GM23338 (cell line): ENCODE results near the gene BAG2. TPM values are rescaled to one million over a fixed set of nuclear protein-coding genes. Genes with fewer than 3 reads are reported as not detected.

ENCODE experiments used
- EZH2 ChIP-seq: fragments of 200-600 bp; sonication (generic); IDR thresholded peaks from one replicate; pipeline ENCODE4 v1.8.0; 2017; ENCODE audit warnings: antibody characterized with exemption, mild to moderate bottlenecking, low read depth; ENCODE audit not compliant: unreplicated experiment
- JUNB ChIP-seq: IDR thresholded peaks from one replicate; pipeline ENCODE4 v1.6.1; 2016; ENCODE audit warnings: antibody characterized with exemption; ENCODE audit not compliant: unreplicated experiment
- POLR2AphosphoS5 ChIP-seq: IDR thresholded peaks from 2 replicates; pipeline ENCODE4 v1.6.1; 2016; ENCODE audit warnings: antibody characterized with exemption, low read depth
- REST ChIP-seq: IDR thresholded peaks from one replicate; pipeline ENCODE4 v1.6.1; 2018; ENCODE audit warnings: antibody characterized with exemption; ENCODE audit not compliant: unreplicated experiment
- STAT1 ChIP-seq: IDR thresholded peaks from one replicate; pipeline ENCODE4 v1.6.1; 2016; ENCODE audit warnings: antibody characterized with exemption; ENCODE audit not compliant: unreplicated experiment
- ZNF114 ChIP-seq: fragments of 250-450 bp; sonication (Bioruptor Pico); IDR thresholded peaks from 2 replicates; pipeline ENCODE4 v1.5.0; 2020; ENCODE audit warnings: mild to moderate bottlenecking, moderate library complexity
- ZNF331 ChIP-seq: fragments of 250-450 bp; sonication (Bioruptor Pico); IDR thresholded peaks from 2 replicates; pipeline ENCODE4 v1.5.0; 2020; ENCODE audit warnings: low read depth, mild to moderate bottlenecking, moderate library complexity
- ZNF462 ChIP-seq: fragments of 250-450 bp; sonication (Bioruptor Pico); IDR thresholded peaks from 2 replicates; pipeline ENCODE4 v1.5.0; 2020; ENCODE audit warnings: mild to moderate bottlenecking, moderate library complexity
- polyA plus RNA-seq: library from polyadenylated mRNA; unstranded; fragments of >200 nt; fragmentation: Nextera tagmentation; extraction: Ambion mirVana; gene quantifications from 2 replicates; pipeline ENCODE4 v1.2.1, GENCODE V29; 2016
- total RNA-seq: library from RNA; depleted of rRNA; stranded (reverse); fragments of >200 nt; shearing (Covaris generic); gene quantifications from 2 replicates; pipeline ENCODE4 v1.2.3, GENCODE V29; 2014
- TF ChIP-seq, protein P1 (sequence below), 2 experiments: fragments of 200-600 bp in 1 of 2; sonication (generic) in 1 of 2; conservative IDR thresholded peaks; 2 replicates each; pipeline versions ENCODE4 v1.5.1 to v1.6.1; 2016 to 2017; ENCODE audit warnings: antibody characterized with exemption in 2 of 2, low read depth in 2 of 2, mild to moderate bottlenecking in 2 of 2, moderate library complexity in 1 of 2

BAG2 gene
- total and polyA plus RNA-seq, 2 experiments from 2014 or later = 8.5 to 9.5 TPM

DNA sequence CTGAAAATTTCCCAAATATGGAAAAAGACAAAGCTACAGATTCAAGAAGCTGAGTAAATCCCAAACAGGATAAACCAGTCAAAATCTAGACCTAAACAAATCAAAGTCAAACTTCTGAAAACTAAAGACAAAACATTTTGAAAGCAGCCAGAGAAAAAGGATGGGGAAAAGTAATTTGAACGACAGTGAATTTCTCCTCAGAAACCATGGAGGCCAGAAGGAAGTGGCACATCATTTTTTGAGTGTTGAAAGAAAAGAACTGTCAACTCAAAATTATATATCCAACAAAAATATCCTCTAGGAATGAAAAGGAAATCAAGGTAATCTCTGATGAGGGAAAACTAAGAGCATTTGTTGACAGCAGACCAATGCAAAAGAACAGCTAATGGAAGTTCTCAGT, 43.1 kb downstream of the BAG2 start (continued):
- TF ChIP-seq ZNF462 (CRISPR knock-in tag) = no peak
- TF ChIP-seq, protein P1, sequence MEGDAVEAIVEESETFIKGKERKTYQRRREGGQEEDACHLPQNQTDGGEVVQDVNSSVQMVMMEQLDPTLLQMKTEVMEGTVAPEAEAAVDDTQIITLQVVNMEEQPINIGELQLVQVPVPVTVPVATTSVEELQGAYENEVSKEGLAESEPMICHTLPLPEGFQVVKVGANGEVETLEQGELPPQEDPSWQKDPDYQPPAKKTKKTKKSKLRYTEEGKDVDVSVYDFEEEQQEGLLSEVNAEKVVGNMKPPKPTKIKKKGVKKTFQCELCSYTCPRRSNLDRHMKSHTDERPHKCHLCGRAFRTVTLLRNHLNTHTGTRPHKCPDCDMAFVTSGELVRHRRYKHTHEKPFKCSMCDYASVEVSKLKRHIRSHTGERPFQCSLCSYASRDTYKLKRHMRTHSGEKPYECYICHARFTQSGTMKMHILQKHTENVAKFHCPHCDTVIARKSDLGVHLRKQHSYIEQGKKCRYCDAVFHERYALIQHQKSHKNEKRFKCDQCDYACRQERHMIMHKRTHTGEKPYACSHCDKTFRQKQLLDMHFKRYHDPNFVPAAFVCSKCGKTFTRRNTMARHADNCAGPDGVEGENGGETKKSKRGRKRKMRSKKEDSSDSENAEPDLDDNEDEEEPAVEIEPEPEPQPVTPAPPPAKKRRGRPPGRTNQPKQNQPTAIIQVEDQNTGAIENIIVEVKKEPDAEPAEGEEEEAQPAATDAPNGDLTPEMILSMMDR (conservative IDR thresholded peaks at IDR 0.05; ENCODE audit: low read depth in 2 of 2) = no peak
- TF ChIP-seq ZNF331 (CRISPR knock-in tag) = no peak
- no peak for TF ChIP-seq STAT1
- no peak for TF ChIP-seq JUNB
- TF ChIP-seq EZH2 = no peak
- TF ChIP-seq POLR2AphosphoS5 = no peak
- TF ChIP-seq ZNF114 (CRISPR knock-in tag) = no peak
- no peak for TF ChIP-seq REST
